Stimulated activated CD8-positive, alpha-beta memory T cell treated with anti-CD3 and anti-CD28 coated beads, Interleukin-15, amount 100 ng/mL, for 4 hours (primary cell): Measurements from ENCODE around the gene PDZRN3.
"Not testable (repeated sequence)": the region's sequence is repeated elsewhere in the genome, so short reads cannot be mapped to it uniquely, and the experiment has no call there.

Experiments used
- DNase-seq, 2 donors: peaks; one replicate each; pipeline ENCODE4 v3.0.0-alpha.2; 2020; ENCODE audit warnings: low read depth in 2 of 2

The PDZRN3 gene

DNA sequence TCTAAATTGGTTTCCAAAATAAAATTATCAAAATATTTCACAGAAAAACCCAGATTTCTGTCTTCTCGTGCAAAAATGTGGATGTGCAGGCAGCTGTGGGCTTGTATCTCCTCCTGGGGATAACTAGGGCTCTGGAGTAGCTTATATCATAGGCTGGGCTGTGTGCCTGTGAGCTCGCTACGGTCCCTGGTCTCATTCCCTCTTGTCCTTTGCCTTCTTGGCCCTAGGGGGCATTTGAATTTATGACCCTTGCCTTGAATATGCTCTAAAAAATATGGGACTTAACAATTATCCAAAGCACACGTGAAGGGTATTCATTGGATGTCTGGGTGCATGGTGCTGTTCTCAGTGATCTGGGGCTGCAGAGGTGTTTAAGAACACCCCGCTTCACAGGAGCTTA is 132.6 kb downstream of the PDZRN3 start:
- DNase-seq = no peak

DNA sequence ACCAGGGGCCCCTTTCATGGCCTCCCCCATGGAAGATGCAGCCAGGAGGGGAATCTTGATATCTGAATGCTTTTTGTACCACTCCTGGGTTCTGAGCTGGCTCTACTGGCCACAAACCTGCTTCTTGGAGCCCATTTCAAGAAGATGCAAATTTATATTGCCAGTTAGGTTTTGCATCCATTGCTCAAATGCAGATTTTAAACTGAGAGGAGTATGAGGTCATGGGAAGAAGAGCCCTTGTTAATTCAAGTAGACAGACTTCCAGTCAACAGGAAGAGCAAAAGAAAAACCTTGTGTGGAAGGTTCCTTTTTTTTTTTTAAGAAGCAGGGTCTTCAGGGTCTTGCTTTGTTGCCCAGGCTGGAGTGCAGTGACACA is 133.5 kb downstream of the PDZRN3 start:
- no peak for DNase-seq

DNA sequence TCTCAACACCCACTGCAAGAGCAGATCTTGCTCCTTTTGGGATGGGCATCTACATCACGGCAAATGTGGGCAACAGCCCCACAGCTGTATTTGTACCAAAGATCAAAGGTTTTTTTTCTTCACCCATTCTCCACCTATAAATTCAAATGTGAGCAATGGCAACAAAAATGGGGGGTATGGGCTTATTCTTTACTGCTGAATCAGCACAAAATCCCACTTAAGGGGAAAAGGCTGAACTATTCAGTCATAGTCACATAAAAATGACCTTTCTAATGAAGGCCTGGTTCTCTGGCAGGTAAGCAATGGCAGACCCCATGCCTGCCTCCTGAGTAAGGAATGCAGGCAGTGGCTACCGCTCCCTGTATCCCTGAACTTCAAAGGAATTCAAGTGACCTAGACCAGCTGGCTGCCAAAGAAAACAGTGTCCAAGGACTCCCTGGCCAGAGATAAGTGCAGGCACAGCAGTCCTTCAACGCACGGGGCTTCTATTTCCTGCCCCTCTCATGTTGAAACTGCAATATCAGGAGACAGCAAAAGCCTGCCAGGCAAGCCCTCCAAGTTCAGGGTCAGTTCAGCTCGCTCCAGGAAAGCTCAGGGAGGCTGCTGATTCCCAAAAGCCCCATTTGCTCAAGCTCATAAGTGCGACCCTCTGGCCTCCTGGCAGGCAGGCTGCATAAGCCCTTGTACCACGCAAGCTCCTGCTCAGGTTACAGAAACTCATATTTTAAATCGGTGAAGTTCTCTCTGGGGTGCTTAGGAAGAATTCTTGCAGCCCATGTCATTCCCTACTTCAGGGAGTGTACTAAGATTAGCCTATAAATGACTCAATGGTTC is 134.1 kb downstream of the PDZRN3 start:
- DNase-seq = no peak

DNA sequence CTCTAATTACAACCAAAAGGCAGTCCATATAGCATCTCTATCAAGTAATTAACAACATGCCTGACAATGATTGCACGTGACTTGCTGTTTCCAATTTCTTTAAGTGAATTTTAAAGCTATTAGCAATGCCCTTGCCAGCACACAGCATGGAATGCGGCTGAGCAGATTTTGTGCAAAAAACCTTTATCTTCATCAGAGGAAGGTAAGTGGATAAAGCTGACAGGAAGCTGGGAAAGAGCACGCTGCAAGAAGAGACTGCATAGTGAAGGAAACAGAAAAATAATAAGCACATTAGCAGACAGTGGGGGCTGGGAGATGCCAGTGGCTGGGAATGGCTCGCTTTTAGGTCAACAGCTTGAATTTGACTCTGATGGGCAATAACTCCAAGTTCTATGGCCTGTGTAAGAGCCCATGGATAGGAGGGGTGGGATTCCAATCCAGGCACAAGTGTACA is 138.8 kb downstream of the PDZRN3 start:
- DNase-seq = no peak

DNA sequence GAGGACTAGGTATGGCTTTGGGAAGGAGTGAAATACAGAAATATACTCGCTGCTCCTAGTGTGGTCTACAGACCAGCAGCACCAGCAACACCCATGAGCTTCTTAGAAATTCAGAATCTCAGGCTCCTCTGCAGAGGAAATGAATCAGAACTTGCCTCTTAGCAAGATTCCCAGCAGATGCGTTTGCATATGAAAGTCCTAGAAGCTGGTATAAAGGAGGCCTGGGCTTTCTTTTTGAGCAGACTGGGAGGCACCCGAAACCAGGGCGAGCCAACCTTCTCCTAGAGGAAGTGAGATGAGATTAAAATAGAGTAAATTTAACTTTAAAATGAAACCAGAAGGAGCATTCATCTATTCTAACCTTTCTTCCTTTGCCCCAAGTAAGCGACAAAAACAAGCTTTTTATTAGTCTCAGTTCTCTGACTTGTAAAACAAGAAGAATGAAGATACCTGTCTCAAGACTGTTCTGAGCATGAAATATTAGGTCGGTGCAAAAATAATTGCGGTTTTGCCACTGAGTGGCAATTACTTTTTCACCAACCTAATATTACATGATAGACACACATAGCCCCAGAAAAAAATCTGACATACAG is 140.0 kb downstream of the PDZRN3 start:
- no peak for DNase-seq

DNA sequence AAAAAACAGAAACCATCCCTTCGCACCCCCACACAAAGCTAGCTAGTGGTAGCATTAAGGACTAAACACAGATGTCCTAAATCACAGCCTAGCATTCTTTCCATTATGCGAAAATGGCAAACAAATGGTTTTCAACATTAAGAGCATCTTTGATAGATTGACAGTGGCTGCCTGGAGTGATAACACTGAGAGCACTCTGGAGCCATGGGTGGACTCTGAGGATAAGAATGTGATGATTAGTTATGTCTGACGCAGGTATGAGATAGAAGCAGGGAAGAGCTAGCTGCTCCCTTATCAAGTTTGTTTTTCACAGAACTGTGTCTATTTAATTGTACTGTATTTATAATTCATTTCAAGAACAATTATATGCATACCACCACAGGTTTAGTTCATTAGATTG is 142.9 kb downstream of the PDZRN3 start:
- DNase-seq = no peak

DNA sequence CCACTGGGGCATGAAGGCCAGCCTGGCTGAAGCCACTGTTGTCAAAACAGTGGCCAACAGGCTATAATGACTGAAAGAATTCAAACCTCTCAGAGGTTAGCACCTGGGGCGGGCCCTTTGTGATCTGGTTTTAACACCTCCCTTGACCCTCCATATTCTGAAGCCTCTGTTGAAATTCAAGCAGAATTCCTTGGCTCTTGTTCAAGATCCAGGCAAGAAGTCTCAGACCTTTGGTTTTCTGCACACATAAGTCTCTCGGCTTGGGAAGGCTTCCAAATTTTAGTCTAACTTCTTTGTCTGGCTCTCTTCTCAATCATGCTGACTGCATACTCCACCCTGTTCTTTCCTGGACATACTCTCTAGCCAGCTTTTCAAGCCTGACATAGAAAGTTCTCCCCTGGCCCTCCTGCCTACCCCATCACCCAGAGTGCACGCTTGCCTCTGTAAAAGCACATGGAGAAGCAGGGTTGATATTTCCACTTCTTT is 144.5 kb downstream of the PDZRN3 start:
- no peak for DNase-seq

DNA sequence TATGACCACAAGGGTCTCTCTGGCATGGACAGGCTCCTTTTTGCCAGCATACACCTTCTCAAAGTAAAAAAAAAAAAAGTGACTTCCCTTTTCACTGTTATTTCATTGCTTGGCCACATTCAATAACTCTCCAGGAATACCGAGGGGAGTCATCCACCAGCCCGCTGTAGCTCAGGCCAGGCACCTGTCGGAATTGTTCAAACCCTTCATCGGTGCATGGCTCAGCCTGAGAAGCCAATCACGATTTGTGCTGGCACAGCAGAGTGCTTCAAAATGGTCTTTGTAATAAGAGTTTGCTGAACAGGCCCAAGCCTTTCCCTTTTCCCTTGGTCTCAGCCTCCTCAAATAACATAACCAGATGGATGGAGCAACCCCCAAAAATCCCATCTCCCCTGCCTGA is 145.4 kb downstream of the PDZRN3 start:
- DNase-seq = no peak

DNA sequence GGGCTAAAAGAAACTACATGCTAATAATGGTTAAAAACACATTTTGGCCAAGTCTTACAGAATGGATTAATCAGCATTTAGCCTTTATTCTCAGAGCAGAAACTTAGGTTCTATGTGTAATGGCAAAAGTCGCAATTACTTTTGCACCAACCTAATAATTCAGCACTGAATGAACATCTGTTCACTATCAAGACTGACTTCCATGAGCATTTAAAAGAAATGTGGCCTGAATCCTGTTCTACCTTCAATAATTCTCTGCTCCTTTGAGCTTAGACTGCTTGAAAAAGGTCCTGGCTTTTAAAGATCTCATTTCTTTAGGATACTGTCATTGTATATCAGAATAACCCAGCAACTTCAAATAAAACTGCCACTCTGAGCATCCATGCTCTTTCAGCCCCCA is 145.9 kb downstream of the PDZRN3 start:
- no peak for DNase-seq

DNA sequence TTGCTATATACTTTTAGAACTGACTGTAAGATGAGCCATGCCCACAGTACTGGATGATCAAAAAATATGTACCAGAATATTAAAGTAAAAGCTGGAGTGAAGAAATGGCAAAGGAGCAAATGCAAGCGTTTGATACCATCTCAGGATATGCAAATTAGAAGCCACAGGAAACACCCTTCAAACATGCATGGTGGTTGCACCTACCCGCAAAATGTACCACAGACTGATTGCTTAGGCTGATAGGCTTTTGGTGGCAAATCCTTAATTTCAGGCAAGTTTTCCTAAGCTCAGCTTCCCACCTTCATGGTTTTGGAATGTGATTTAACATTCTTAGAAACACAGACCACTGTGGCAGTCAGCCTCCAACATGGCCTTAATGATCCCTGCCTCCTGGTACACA is 149.0 kb downstream of the PDZRN3 start:
- DNase-seq = no peak

DNA sequence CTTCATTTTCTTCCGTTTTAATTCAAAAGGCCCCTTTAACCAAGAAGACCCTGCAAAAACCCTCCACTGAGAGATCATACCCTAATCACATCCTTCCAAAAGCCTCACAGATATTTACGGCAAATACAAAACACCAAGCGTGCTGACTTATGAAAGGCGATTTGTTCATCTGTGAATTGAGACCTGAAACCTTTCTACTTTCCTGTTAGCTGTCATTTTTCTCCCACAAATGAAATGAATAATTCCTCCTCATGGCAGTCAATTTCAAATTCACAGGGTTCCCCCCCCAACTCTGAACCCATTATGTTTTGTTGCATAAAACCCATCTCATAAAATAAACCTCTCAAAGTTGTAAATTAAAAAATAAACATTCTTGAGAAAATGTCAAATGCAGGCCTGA is 149.6 kb downstream of the PDZRN3 start:
- DNase-seq = no peak

DNA sequence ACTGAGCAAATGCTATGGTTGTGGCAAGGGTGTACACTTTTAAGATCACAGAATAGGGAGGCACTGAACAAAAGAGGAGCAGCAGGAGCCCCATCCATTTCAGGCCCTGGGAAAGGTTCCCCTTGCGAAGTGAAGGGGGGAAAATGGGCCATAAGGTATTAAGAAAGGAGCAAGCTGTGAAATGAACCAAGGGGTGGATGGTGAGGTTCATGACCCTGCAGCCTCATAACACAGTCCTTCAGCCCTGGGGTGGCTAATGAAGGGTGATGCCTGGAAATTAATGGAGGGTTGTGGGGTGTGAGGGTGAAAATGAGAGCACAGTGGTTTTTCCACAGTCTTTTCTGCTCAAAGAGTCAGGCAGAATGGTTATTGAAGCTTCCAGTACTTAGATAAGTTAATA is 150.1 kb downstream of the PDZRN3 start:
- DNase-seq = no peak

DNA sequence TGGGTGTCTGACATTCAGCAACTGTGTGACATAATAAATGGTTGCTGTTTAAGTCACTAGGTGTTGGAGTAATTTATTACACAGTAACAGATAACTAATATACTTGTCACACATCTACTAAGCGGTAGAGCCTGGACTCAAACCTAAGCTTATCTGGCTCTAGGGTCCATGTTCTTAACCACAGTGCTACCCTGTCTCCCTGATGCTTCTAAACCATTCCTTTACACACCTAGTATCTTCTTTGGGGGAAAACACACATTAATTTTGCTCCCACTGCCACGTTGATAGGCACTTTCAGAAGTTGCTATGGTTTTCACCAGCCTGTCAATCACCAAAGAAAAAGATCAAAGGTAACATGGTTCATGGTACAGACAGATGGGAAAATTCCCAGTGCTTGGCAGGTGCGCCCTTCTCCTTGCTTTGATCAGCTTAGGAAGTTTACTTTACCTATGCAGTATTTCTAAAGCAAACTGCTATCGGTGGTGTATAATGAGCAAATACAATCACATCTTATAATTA is 150.8 kb downstream of the PDZRN3 start:
- no peak for DNase-seq

DNA sequence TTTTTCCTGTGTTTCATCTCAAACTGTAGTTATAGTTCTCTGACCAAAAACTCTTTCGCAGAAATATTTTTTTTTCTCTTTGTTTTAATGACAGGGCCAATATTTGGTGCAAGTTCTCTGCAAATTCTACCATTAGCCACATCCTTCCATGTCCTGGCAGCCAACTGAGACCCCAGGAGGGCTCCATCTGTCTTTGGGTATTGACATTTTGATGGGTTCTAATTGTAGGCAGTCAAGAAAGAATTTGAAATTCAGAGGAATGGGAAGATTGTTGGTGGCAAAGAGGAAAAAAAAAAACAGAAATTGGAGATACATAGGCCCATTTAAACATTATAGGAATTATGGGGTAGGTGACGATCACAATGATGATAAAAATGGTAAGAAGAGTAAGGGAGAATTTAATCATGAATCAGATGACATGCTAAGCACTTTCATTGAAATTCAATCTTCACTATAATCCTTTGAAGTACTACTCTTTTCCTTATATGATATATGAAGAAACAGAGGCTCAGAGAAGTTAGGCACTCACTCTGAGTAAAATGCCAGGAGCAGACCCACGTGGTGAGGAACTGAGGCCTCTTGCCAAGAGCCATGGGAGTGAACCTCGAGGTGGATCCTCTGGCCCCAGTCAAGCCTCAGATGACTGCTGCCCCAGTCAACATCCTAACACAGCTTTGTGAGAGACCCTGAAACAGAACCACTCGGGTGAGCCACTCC is 151.4 kb downstream of the PDZRN3 start:
- no peak for DNase-seq

DNA sequence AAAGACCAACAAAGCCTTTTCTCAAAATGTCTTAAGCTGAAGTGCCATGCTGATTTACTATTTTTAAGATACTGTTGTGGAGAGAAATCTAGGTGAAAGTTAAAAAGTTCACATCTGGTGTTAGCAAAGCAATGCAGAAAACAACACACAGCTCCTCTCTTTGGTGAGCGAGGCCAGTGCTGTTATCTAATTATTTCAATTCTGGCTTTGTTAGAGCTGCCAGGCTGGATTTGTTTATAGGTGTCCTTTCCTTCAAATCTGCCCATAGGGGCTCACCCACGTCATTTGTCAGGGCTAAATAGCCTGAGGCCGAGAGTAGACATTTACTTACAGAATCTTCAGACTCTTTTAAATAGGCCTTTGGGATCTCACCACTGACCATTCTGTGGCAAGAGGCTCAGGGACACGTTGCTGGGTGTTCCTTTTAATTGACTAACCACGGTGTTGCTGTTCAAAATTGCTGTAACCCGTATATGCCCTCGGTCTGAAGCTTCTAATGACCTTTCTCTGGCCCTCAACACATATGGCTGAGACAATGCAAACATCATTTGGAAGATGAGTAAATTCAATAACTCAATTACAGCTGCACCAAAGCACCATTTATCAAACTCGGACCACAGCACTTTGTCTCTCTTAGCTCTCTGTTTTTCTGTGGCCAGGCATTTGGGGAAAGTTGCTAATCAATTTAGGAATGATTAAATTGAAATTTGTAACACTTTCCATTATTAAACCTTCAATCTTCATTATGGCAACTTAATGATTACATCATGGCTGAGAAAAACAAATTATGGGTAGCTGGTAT is 152.6 kb downstream of the PDZRN3 start:
- DNase-seq = no peak

DNA sequence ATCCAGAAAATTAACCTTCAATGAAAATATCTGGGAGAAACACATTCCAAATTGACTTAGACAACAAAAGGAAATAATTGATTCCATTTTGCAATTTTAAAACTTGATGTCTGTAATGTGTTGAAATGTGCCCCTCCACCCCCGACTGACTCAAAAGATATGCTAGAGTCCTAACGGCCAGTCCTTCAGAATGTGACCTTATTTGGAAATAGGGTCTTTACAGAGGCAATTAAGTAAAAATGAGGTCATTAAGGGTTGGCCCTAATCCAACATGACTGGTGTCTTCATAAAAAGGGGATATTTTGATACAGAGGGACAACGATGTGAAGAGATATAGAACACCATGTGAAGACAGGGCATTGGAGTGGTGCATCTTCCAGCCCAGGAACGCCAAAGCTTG is 153.9 kb downstream of the PDZRN3 start:
- no peak for DNase-seq

DNA sequence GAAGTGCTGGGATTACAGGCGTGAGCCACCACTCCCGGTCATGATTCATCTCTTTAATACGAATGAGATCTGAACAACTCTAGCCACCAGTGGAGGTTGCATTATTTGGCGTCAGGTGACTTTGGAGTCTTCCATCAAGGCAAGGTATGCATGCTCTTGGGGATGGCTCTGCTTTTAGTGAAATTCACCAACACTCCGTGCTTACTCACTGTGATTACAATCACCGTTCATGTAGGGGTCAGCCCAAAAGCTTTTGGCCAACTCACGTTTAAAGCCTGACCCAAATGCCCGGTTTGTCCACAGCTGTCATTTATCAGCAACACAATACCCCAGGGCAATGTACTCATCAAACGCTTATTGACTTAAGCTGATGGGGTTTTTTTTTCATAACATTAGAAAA is 155.4 kb downstream of the PDZRN3 start:
- DNase-seq = no peak

DNA sequence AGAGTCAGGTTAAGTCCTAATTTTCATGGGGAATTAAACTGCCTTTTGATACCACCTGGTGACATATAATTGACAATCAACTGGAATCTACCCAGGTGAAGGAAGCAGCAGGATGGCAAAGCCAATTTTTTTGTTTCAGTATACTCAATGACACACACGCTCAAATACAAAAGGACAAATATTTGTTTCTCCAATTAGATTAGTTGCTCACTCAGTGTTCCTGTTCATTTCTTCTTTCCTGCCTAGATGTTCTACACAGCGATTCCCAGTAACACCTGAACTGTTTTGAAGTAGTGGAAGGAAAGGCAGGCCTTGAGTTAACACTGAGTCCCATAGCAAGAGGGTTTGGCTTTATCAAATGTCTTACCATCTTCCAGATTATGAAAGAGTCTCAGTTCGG is 157.5 kb downstream of the PDZRN3 start:
- DNase-seq = no peak

DNA sequence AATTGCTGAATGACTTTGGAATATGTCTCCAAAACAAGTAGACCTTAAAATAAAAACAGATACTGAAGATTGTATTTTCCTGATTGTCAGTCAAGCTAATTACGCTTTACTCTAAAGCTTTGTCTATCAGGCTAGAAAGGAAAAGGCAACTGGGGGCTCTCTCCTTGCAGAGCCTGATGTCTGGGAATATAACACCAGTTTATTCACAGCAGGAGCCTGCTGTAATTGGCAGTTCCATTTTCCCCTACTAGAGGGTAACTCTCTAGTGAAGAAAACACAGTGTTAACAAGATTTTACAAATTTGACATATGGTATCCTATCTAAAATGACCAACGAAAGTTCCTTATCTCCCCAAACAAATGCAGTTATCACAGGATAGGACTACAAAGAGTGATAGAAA is 158.8 kb downstream of the PDZRN3 start:
- no peak for DNase-seq

DNA sequence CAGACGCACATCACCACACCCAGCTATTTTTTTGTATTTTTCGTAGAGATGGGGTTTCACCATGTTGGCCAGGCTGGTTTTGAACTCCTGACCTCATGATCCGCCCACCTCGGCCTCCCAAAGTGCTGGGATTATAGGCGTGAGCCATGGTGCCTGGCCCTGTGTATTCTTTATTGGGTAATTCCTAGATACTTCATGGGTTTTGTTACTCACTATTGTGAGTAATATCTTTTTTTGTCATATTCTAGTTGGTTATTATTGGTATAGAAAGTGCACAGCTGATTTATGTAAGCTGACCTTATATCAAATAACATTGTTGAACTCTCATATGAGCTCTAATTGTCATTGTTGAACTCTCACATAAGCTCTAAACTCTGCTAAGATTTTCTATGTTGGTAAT is 160.6 kb downstream of the PDZRN3 start:
- DNase-seq = not testable (repeated sequence)

DNA sequence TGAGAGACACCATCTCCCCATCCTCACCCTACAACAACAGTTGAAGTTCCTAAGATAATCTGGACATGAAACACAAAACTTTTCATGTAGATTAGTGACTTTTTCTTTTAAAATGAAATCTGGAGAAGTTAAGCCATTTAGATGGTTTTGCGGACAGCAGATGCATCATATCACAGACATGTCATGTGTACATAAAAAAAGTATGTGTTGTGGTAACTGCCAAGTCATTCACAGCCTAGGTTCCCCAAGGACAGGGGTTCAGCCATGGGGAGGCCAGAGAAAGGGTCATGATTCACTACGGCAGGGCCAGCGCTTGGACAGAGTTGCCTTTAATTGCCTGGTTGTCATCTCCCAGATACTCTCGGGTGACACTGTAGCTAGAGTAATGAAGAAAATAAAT is 163.2 kb downstream of the PDZRN3 start:
- no peak for DNase-seq

DNA sequence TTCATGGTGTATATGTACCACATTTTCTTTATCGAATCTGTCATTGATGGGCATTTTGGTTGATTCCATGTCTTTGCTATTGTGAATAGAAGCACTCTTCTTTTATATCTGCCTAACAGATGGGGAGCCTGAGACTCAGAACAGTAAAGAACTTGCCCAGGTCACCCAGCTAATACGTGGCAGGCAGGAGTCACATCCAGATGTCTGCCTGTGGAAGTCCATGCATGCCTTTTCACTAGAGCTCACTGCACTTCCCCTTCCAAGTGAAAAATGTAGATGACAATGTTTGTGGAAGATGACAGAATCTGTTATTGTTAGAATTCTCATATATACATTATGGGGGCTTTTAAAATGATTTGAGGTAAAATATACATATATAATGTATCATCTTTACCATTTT is 165.0 kb downstream of the PDZRN3 start:
- no peak for DNase-seq
